K562 (cell line): Measurements from ENCODE around the gene FAM107B. TPM values are rescaled to one million over a fixed set of nuclear protein-coding genes. Genes with fewer than 3 reads are reported as not detected.

Experiments
- ATF3 ChIP-seq, 2 experiments: fragments of 450-650 bp in 1 of 2; sonication (generic) in 1 of 2; formaldehyde crosslinking in 1 of 2; IDR thresholded peaks in 1 of 2; conservative IDR thresholded peaks in 1 of 2; 2 replicates each; pipeline versions ENCODE4 v1.6.1 to v1.8.1; 2016 to 2023; ENCODE audit warnings: mild to moderate bottlenecking in 2 of 2, moderate library complexity in 2 of 2, inconsistent platforms in 1 of 2, missing genetic modification reagents in 1 of 2
- ATF7 ChIP-seq: fragments of 450-650 bp; IDR thresholded peaks from 2 replicates; pipeline ENCODE4 v1.7.1; 2014; ENCODE audit warnings: mild to moderate bottlenecking, moderate library complexity
- CEBPZ ChIP-seq: fragments of 150-350 bp; IDR thresholded peaks from 2 replicates; pipeline ENCODE4 v1.6.1; 2014; ENCODE audit warnings: low read depth, mild to moderate bottlenecking, low read length, borderline replicate concordance
- GABPA ChIP-seq: fragments of 200-800 bp; sonication (Bioruptor generic); conservative IDR thresholded peaks from 2 replicates; pipeline ENCODE4 v1.6.1; 2016; ENCODE audit warnings: low read depth, missing genetic modification characterization, missing compliant biosample characterization
- JUND ChIP-seq, 2 experiments: IDR thresholded peaks; 2 replicates in 1 of 2; 3 replicates in 1 of 2; pipeline ENCODE4 v1.6.1; 2011; ENCODE audit warnings: borderline replicate concordance in 2 of 2, low read depth in 2 of 2, low read length in 2 of 2, improper control_type of control experiment in 1 of 2, missing biosample characterization in 1 of 2, missing genetic modification characterization in 1 of 2, missing genetic modification reagents in 1 of 2
- MEF2D ChIP-seq: conservative IDR thresholded peaks from 2 replicates; pipeline ENCODE4 v1.6.1; 2016; ENCODE audit warnings: low read depth, missing genetic modification characterization, missing compliant biosample characterization
- NR1H2 ChIP-seq: sonication (generic); formaldehyde crosslinking; IDR thresholded peaks from 2 replicates; pipeline ENCODE4 v1.4.0; 2020; ENCODE audit warnings: mild to moderate bottlenecking, missing genetic modification reagents
- PRDM10 ChIP-seq: fragments of 450-650 bp; IDR thresholded peaks from 2 replicates; pipeline ENCODE4 v1.6.1; 2018; ENCODE audit not compliant: partially characterized antibody
- RBFOX2 ChIP-seq: fragments of 200-400 bp; formaldehyde crosslinking; IDR thresholded peaks from 2 replicates; pipeline ENCODE4 v1.6.1; 2017; ENCODE audit warnings: low read depth, mild to moderate bottlenecking, low read length, moderate library complexity
- RBM39 ChIP-seq: fragments of 200-400 bp; formaldehyde crosslinking; optimal IDR thresholded peaks from 2 replicates; pipeline ENCODE3; 2018; ENCODE audit warnings: low read depth, low read length
- ZNF24 ChIP-seq: fragments of 450-650 bp; IDR thresholded peaks from 2 replicates; pipeline ENCODE4 v1.6.1; 2016
- ZNF695 ChIP-seq: fragments of 450-650 bp; formaldehyde crosslinking; IDR thresholded peaks from 2 replicates; pipeline ENCODE4 v1.4.0; 2020; ENCODE audit warnings: mild to moderate bottlenecking, moderate library complexity
- polyA plus RNA-seq, 8 experiments: library from polyadenylated mRNA; depleted of rRNA in 4 of 8; stranded (reverse) in 5 of 8; unstranded in 3 of 8; fragments of >200 nt; fragmentation: Nextera tagmentation in 2 of 8; fragmentation: Illumina TruSeq in 1 of 8; extraction: Ambion mirVana in 2 of 8; extraction: Trizol in 1 of 8; gene quantifications; 2 replicates each; pipeline versions ENCODE4 v1.2.1 to v1.2.3, GENCODE V29; 2011 to 2014; ENCODE audit warnings: inconsistent platforms in 1 of 8, missing spikeins in 1 of 8
- total RNA-seq, 7 experiments: library from RNA; depleted of rRNA in 6 of 7; stranded (reverse); fragments of >200 nt in 6 of 7; fragmentation: Illumina TruSeq in 2 of 7; extraction: Trizol in 2 of 7; gene quantifications; 2 replicates each; pipeline versions ENCODE4 v1.2.1 to v1.2.3, GENCODE V29; 2011 to 2021; ENCODE audit warnings: low replicate concordance in 1 of 7
- TF ChIP-seq, protein P1 (sequence below): fragments of 450-650 bp; IDR thresholded peaks from 2 replicates; pipeline ENCODE4 v1.6.1; 2016; ENCODE audit warnings: low read depth, mild to moderate bottlenecking, moderate library complexity

FAM107B gene
- total and polyA plus RNA-seq, 9 of the 15 experiments (the other 6 are each of a cell fraction or from before 2014, with no cell fraction given): 0.40 to 2.8 (median 1.4) TPM

- TF ChIP-seq CEBPZ (no peak), ZNF24 (0 out of 2 replicates have a peak, but pooled peaks have one; percentile 49), NR1H2 (CRISPR knock-in tag) (no peak), GABPA (tag) (peak; percentile 44), MEF2D (no peak), PRDM10 (peak; percentile 59), ATF3 (IDR thresholded peaks at IDR 0.05) (peak; percentile 89), ATF3 (CRISPR knock-in tag; conservative IDR thresholded peaks at IDR 0.05) (no peak; the same call in 1 of the 2 replicates), ATF7 (peak; percentile 74), ZNF695 (no peak), JUND (IDR thresholded peaks at IDR 0.05; ENCODE audit: borderline replicate concordance, low read depth, low read length) (peak; percentile 78), JUND (tag; IDR thresholded peaks at IDR 0.05; ENCODE audit: borderline replicate concordance, low read depth, low read length) (peak; percentile 82; the same call in 1 of the 3 replicates), RBFOX2 (no peak), RBM39 (no peak)
- TF ChIP-seq, protein P1, sequence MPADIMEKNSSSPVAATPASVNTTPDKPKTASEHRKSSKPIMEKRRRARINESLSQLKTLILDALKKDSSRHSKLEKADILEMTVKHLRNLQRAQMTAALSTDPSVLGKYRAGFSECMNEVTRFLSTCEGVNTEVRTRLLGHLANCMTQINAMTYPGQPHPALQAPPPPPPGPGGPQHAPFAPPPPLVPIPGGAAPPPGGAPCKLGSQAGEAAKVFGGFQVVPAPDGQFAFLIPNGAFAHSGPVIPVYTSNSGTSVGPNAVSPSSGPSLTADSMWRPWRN: no peak
Observed at GRCh38 chr10:14601872-14602725, 172.6 kb downstream of the FAM107B start (continued).
